GM21576 (cell line): ENCODE results near the gene HEATR3.
A peak's percentile ranks its signal among the peaks of the same experiment; 100 is the strongest.

Experiments used
- ATAC-seq: cut with Tn5 transposase; IDR thresholded peaks from one replicate; pipeline ENCODE4 v1.9.1; 2021; ENCODE audit warnings: mild to moderate bottlenecking, moderate library complexity; ENCODE audit not compliant: unreplicated experiment

HEATR3 gene

DNA sequence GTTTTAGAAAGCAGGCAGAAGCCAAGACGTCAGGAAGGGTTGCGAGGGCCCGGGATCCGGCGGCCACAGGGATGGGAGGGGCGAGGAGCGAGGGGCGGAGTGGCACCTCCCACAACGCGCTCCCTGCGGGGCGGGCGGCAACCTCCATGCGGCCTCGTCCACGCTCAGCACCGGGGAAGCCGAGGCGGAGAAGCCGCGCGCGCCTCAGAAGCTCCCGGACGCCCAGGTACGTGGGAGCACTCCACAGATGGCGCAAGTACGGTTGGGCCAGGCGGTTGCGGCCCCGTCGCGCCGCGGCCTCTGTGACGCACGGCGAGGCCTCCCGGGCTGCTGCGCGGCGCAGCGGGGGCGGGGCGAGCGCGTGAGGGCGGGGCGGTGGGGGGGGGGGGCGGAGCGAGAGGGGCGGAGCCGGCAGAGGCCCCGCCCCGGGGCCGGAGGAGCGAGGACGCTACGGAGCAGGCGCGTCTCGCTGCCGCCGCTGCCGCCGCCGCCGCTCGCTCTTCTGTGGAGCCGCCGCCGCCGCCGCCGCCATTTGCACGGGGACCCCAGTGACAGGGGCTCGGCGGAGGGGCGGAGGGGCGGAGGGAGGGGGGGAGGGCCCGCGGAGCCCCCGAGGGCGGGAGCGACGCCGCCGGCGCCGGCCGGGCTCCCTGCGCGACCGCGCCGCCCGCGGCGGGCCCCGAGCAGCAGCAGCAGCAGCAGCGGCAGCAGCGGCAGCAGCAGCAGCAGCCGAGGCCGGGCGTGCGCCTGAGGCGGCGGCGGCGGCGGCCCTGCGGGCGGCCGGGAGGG, 87.2 kb downstream of the HEATR3 start, which contains the start of gene TENT4B:
TSS of gene TENT4B (plus strand) at position 500 of the 789 bp plus-strand sequence. CDS start 316 bp downstream, outside the sequence.
- peak; percentile 78 for ATAC-seq

DNA sequence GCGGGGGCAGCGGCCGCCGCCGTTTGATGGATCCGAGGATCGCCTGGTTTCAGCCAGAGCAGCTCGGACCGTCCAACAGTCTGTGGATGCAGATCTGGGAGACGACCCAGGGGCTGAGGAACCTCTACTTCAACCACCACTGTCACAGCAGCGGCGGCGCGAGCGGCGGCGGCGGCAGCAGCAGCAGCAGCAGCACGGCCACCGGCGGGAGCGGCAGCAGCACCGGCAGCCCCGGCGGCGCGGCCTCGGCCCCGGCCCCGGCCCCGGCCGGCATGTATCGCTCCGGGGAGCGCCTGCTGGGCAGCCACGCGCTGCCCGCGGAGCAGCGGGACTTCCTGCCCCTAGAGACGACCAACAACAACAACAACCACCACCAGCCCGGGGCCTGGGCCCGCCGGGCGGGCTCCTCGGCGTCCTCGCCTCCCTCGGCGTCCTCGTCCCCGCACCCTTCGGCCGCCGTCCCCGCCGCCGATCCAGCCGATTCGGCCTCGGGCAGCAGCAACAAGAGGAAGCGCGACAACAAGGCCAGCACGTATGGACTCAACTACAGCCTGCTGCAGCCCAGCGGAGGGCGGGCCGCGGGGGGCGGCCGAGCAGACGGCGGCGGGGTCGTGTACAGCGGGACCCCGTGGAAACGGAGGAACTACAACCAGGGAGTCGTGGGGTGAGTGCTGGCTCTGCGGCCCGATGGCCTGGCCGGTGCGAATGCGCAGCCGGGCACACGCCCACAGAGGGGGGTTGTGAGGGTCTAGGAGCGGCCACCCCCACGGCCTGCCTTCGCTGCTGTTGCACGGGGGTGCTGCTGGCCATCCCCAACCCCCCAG, 88.0 kb downstream of the HEATR3 start:
- ATAC-seq, result peak; percentile 10

DNA sequence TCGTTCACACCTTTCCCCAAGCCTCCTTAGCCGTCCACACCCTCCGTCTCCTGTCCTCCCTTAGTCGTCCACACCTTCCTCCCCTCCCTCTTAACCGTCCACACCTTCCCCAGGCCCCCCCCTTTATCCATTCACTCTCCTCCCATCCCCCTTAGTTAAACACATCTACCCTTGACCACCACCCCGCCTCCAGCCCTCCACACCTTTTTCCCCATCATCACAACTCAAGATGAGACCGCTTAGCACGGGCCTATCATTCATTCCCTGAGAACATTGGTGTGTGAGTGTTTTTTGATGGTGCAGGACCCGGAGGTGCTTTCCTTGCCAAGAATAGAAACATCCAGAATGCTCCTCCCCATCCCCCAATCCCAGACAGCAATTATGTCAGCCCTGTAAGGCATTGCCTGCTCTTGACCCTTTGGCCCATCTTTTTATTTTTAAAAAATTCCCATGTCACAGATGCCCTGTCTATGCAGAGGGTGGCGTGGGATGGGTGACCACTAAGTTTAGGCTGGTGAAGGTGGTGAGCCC, 88.7 kb downstream of the HEATR3 start:
- ATAC-seq, result no peak

DNA sequence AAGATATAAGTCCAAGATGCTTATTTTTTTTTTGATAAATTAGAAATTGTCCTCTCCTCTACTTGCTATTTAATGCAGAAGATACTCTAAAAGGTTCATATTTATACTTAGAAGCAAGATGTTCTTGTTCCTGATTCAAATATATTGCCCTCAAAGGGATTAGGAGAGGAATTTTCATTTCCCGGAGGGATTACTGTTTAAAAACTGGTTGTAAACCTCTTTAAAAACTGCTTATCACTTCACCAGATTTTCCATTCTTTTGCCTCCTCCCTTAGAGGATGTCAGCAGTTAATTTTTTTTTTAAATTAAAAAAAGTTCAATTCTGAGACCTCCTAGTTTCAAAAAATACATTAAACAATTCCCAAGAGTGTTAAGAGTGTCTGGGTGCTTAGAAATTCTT, 90.2 kb downstream of the HEATR3 start:
- ATAC-seq, result no peak
